C4-2B (cell line): ENCODE measurements around the gene ATP8B2.

Experiments
- CTCF ChIP-seq: fragments of 450-650 bp; conservative IDR thresholded peaks from 2 replicates; pipeline ENCODE4 v1.5.1; 2017; ENCODE audit warnings: mild to moderate bottlenecking
- ZFX ChIP-seq: fragments of 450-650 bp; IDR thresholded peaks from 2 replicates; pipeline ENCODE4 v1.6.1; 2017

- TF ChIP-seq CTCF, result no peak
- no peak for TF ChIP-seq ZFX
Measured at GRCh38 chr1:154306151-154306550, 19.2 kb upstream of the ATP8B2 start.
